AG04449 (cell line): ENCODE measurements around the gene GPHN.

ENCODE experiments used
- CTCF ChIA-PET: fragments of 350-600 bp; formaldehyde crosslinking; extraction: SDS; loops from one replicate; lab custom pipeline; 2021; ENCODE audit warnings: antibody characterized with exemption; lab: Yijun Ruan, JAX
- POLR2A ChIA-PET: fragments of 400-600, 350-600 bp; formaldehyde crosslinking; extraction: SDS; loops from one replicate; lab custom pipeline; 2020; ENCODE audit warnings: antibody characterized with exemption, inconsistent platforms; lab: Yijun Ruan, JAX
- DNase-seq: peaks from one replicate; pipeline ENCODE4 v3.0.0-alpha.2; 2010; ENCODE audit warnings: low read depth, low spot score
- H3K4me3 ChIP-seq: 2 replicates; pipeline ENCODE4 v1.5.1; 2011; ENCODE audit warnings: low read depth, mild to moderate bottlenecking, control low read depth, low read length
- CTCF ChIP-seq: IDR thresholded peaks from one replicate; pipeline ENCODE4 v1.5.1; 2011; ENCODE audit warnings: mild to moderate bottlenecking, moderate library complexity, low read length, control low read depth, inconsistent platforms; ENCODE audit not compliant: insufficient read depth; ENCODE audit errors: missing control alignments

GPHN gene

DNA sequence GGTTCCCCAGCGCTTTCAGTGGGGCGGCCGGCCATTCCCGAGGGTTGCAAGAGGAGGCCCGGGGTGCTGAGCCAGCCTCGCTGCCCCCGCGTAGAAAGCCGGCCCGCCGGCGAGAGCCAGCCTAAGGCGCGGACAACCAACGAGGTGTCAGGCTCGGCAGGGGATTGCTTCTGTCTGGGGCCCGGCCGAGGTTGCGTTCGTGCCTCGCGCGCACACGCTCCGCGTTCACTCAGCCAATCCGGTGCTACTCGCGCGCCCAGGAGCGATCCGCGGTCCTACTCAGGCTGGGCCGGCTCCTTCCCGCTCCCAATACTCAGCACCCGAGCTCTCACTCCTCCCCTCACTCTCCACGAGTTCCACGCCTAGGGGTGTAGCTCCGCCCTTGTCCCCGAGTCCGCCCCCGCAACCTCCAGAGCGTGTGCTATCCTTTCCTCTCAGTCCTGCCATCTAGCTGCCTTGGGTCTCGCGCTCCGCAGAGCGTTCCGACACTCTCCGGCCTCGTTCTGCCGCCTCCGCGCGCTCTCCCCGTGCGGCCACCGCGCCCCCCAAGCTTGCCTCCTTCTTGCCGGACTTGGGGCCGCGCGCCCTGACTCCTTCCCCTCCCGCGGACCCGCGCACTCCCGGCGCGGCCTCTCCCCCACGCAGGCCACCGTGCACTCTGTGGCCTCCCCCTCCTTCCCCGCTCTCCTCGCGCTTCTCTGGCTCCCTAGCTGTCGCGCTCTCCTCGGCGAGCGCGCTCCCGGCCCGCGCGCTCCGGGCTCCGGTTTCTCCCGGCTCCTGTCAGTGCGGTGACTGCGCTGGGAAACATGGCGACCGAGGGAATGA, at the start of gene GPHN:
Gene GPHN (plus strand): TSS at position 426 of the 825 bp plus-strand sequence.
- DNase-seq, result peak; percentile 89
- POLR2A ChIA-PET, result interaction anchor here (0.5 kb wide), 1 partner anchor 253 kb away, joined by 3 read pairs; no protein-coding TSS in a partner anchor
- peak within 1 kb of the TSS; percentile 91 for H3K4me3 ChIP-seq
- CTCF ChIA-PET, result interaction anchor here (1.0 to 2.3 kb wide), 2 partner anchors 10 to 630 kb away, joined by 4 to 32 read pairs; no protein-coding TSS in a partner anchor
- TF ChIP-seq CTCF, result peak; percentile 40

DNA sequence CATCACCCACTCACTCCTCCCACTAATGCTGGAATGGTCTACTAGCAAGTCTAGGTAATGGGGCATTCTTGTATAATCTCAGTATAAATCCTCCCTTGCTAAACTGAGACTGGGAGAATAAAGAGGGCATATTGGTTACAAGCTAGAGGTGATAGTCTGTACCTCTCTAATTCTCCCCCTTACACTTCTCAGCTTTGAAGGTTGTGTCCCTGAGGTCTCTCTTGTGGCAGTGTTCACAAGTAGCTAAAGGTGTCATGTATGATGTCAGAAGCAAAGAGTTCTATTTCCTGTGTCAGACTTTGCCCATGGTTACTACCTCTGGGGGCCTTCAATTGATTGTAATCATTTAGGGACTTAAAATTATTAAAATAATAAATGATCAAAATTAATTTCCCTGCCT, 48.3 kb upstream of the GPHN start:
- no peak for DNase-seq
- ChIA-PET CTCF (interaction anchor here (1.2 kb wide), 1 partner anchor 100 kb away, joined by 3 read pairs; no protein-coding TSS in a partner anchor), POLR2A (no interaction called here)
- TF ChIP-seq CTCF, result no peak
- H3K4me3 ChIP-seq, result no peak overlapping the region

- TF ChIP-seq CTCF, result no peak
- CTCF ChIA-PET, result no interaction called here
- no peak overlapping the region for H3K4me3 ChIP-seq
- POLR2A ChIA-PET, result no interaction called here
- no peak for DNase-seq
Measured at GRCh38 chr14:66464261-66464660, 43.7 kb upstream of the GPHN start.

DNA sequence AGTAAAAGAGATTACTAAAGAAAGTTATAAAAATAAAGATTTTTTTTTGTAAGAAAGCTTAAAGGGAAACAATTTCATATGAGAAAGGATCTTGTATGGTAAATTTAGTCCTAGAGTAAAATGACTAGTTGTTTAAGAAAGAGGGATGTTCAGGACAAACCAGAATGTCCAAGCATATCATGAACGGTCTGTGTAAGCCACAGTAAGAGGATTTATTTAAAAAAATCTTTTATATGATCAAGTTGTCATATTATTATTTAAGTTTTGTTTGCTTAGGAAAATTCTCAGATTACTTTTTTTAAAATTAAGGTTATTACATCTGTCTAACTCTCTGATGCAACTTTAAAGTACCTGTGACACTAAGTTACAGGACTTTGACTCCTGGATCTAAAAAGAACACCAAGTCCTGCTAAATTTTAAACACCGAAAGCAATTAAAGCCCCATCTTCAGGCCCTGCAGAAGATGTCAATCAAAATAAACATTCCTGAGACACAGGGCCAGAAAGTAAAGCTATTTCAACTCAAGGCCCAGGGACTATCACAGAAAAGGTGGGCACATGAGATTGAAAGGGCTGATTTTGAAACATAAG, 39.1 kb upstream of the GPHN start:
- H3K4me3 ChIP-seq, result no peak overlapping the region
- ChIA-PET POLR2A (no interaction called here), CTCF (no interaction called here)
- TF ChIP-seq CTCF, result no peak
- no peak for DNase-seq

DNA sequence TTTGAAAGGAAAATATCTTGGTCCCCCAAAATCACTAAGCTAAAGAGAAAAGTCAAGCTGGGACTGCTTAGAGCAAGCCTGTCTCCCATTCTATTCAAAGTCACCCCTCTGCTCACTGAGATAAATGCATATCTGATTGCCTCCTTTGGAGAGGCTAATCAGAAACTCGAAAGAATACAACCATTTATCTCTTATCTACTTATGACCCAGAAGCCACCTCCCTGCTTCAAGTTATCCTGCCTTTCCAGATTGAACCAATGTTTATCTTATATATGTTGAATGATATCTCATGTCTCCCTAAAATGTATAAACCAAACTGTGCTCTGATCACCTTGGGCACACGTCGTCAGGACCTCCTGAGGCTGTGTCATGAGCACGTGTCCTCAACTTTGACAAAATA, 36.4 kb upstream of the GPHN start:
- ChIA-PET CTCF (no interaction called here), POLR2A (no interaction called here)
- no peak for TF ChIP-seq CTCF
- DNase-seq, result no peak
- H3K4me3 ChIP-seq, result no peak overlapping the region

DNA sequence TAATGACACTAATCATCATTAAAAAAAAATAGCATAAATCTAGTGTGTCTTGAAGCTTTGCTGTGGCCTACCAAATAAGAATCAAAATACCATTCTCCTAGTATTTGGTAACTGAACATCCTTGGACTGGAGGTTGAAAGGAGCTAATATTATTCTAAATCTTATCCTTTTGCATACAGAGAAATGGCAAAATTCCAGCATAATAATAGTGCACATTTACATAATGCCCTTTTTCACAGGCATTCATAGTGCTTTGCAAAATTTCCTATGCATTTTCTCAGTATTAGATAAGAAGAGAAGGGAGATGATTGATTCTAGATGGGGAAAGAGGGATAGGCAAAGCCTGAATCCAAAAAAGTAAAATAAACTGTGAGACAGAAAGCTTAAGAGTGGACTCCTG, 35.7 kb upstream of the GPHN start:
- H3K4me3 ChIP-seq, result no peak overlapping the region
- no peak for TF ChIP-seq CTCF
- DNase-seq, result no peak
- ChIA-PET CTCF (no interaction called here), POLR2A (no interaction called here)
